Lung microvascular endothelial cell (primary cell): ENCODE measurements around the gene C12orf50. TPM values are rescaled to one million over a fixed set of nuclear protein-coding genes. Genes with fewer than 3 reads are reported as not detected.
A peak's percentile ranks its signal among the peaks of the same experiment; 100 is the strongest.
"Not testable (repeated sequence)": the region's sequence is repeated elsewhere in the genome, so short reads cannot be mapped to it uniquely, and the experiment has no call there.

Source experiments
- DNase-seq, 2 donors: peaks; one replicate each; pipeline versions ENCODE4 v3.0.0 to v3.0.0-alpha.2; 2010; ENCODE audit warnings: low read depth in 2 of 2
- total RNA-seq: library from RNA; depleted of rRNA; stranded (reverse); fragments of >200 nt; gene quantifications from 2 replicates; pipeline ENCODE4 v1.2.1, GENCODE V29; 2014

The C12orf50 gene
- total RNA-seq, 1 donor from 2014 or later, result not detected

DNA sequence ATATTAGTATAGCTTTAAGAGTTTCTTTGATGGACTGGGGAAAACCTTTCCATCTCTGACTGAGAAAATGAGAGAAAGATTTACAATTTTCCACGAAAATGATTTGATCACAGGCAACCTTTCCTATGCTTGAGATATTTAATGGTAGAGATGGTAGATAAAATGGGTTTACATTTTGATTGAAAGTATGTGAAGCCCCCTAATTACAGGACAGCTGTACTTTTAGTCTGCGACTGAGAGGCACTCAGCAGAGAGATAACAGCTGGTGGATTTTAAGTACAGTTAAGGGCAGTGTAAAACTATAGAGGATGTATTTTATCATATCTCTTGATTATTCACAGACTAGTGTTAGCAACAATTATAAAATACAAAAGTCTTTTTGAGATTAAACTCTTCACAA lies 40.7 kb downstream of the C12orf50 start:
- no peak for DNase-seq

DNA sequence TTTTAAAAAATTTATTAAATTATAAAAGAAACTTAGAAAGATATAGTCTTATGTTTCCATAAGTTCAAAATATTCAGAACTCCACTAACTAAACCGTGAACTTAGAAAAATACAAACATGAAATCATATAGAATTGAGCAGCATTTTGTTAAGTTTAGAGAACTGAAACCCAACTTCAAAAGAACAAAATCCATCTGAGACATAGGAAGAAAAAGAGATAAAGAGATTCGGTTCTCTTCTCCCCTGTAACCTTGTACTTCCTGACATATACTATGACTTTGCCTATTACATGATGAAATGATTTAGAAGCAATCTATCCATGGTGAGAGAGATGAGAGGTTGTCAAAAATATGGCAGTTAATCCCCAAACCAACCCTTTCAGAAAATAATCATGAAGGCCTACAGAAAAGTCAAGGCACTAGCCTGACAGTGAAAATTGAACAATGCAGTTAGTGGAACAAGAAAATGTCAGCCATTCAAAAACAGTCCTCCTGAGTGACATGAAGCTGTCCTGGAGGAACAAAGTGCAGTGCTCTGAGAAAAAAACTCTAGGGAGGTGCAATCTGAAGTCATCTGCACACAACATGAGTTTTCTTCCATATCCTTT lies 44.0 kb downstream of the C12orf50 start:
- DNase-seq, result no peak

DNA sequence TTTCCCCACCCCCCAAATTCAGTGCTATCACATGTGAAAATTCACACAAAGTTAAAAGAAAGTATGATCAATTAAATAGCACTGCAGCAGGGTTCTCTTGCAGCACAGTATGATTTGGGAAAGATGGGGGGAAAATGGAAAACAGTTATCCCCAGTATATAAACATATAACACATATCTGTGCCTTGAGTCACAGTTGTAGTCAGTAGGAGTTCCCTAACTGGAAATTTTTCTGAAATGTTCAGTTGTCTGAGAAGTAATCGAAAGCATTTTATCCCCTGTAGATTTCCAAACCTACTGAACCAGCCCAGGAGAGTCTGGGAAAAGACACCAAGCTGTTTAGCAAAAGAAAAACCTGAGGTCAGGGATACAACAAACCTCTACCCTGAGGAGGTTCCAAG lies 47.0 kb downstream of the C12orf50 start:
- no peak for DNase-seq

DNA sequence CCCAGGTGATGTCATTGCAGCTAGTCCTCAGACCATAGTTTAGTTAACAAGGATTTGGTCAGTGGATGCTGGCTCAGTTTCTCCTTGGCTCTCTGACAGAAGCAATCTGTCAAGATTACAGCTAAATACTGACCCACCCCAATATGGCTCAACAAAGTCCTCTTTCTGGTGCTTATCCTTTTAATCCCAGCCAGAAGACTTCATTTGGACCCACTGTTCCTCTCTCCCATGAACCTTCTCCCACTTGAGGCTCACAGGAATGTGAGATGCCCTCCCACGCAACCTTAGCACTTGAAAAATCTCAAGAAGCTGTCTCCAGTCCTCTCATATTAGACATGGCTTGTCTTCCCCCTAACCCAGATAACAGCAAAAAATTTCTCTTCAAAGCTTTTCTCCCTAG lies 47.7 kb downstream of the C12orf50 start:
- DNase-seq, result no peak

DNA sequence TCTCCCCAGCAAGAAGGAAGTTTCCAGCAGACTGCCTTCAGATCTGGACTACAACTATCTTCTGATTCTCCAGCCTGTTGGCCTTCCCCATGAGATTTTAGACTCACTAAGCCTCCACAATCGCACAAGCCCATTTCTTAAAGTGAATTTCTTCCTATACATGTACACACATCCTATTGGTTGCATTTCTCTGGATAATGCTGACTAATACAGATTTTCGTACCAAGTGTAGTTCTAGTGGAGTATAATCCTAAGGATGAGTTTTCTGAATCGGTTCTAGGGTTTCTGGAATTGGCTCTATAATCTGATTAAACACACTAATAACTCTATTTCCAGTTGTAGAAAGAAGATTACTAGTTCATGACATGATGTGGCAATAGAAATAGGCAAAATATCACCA lies 53.3 kb downstream of the C12orf50 start:
- no peak for DNase-seq

DNA sequence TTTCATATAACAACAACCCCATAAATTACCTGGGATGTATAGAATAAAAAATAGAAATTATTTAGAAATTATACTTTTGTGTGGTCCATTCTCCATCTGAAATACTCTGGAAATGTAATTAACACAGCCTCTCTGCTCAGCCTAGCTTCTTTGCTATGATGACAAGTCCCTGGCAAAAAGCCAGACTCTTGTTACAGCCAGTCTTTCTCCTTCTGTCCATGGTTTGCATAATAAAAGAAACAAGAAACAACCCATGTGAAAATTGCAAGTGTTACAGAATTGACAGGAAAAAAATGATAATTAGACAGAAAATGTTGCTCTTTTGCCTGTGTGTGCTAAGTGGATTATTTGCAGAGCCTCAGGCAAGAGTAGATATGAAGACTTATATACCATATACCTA lies 61.3 kb downstream of the C12orf50 start:
- no peak for DNase-seq

DNA sequence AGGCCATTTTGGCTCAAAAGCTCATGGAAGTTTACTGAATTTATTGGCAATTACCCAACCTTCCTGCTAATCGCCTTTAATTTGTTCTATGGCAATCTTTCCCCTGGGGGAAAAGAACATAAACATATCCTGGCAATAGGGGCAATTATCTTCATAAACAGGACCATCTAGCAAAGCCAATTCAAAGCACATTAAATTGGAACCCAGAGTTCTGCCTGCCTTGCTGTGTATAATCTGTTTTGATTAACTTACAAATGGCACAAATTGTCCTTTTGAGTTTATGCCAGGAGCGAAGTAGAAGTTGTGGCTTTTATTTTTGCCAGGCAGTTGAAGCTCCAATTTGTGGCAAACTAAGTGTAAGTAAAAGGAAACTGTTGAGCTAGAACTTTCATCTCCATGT lies 68.6 kb downstream of the C12orf50 start:
- no peak for DNase-seq

DNA sequence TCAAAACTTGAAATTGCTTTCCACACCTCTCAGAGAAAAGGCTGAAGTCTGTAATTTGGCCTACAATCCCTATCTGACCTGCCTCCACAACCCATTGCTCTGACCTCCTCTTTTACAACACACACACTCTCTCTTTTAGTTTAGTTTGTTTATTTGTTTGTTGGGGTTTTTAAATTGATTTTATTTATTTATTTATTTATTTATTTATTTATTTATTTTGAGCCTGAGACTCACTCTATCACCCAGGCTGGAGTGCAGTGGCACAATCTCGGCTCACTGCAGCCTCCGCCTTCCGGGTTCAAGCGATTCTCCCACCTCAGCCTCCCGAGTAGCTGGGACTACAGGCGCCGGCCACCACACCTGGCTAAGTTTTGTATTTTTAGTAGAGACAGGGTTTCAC lies 75.2 kb downstream of the C12orf50 start:
- not testable (repeated sequence) for DNase-seq

DNA sequence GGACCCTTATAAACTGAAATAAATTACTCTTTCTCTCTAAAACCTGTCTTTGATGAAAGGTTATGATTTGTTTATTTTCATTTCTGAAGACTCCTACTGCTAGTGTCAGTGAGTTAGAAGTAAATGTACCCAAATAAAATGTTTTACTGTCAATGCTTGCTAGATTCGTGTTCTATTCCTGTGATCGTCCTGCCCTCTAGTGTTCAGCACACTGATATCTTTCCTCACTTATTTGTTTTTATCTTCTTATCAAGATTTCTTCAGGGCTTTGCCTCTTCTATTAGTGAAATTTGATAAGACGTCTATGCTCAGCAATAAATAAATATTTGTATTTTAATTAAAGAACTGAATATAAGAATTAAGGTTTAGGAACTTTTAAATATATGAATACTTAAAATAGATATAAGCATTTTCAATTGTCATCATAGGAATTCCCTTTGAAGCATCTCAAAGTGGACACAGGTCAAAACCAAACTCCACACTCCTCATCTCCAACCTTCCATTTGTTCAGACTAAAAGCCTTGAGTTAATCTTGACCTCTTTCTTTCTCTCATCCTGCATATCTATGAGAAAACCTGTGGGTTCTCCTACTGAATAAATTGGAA lies 75.8 kb downstream of the C12orf50 start:
- peak; percentile 40 to 44 for DNase-seq

DNA sequence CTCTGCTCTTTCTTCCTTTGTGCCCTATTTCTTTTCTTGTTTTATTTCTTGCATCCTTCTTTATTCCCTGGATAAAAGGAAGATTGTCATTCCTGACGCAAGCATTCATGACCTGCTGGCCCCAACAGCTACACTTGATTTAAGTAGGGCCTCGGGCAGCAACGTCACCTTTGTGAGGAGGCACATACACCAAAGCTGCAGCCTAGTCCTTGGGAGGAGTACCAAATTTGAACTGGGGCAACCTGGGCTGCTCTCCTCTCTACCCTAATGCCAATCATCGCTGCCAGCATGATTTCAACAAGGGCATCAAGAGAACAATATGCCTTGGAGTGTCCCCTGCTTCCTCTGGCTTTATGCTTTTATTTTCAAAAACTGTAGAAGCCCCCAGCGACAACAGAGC lies 76.4 kb downstream of the C12orf50 start:
- no peak for DNase-seq

DNA sequence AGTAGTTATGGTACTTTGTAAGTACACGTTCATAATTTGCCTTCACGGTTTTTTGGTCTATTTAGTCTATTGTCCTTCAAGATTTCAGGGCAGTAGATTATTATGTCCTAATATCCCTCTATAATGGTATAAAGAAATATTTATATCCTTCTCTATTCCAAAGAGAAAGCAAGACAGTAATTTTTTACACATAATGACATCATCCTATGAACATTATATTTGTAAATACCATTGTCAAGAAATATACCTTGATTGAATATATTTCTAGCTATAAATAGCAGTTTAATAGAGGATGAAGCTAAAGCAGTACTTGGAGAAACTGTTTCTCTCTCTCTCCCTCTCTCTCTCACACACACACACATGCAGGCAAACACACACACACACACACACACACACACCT lies 77.0 kb downstream of the C12orf50 start:
- DNase-seq, result no peak

DNA sequence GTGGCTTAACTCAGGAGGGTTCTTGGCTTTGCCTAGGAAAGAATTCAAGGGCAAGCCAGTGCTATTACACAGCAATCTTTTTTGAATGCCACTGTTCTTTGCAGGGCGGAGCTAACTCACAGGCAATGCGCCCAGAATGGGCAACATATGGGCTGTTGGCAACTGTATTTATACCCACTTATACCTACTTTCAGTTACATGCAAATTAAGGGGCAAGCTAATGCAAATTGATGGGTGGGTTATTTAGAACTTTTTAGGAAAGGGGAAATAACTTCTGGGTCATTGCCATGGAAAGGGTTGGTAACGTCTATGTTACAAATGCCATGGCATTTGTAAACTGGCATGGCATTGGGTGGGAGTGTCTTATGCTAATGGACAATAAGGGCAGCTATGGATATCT lies 85.4 kb downstream of the C12orf50 start:
- no peak for DNase-seq

DNA sequence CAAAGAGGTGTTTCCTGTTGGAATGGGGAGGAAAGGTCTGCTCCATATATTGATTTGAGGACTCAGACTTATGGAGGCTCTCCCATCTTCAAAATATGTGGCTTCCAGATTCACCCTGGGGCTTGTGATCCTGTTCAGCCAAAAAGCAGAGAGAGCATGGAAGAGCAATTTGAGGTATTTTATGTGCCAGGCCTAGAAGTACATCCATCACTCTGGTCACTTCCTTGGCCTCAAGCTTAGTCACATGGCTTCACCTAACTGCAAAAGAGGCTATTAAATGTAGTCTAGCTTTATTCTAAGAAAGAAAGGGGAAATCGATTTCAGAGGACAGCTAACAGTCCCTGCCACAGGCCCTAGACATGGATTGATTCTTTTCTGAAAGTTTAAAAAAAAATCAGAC lies 86.2 kb downstream of the C12orf50 start:
- DNase-seq, result no peak

DNA sequence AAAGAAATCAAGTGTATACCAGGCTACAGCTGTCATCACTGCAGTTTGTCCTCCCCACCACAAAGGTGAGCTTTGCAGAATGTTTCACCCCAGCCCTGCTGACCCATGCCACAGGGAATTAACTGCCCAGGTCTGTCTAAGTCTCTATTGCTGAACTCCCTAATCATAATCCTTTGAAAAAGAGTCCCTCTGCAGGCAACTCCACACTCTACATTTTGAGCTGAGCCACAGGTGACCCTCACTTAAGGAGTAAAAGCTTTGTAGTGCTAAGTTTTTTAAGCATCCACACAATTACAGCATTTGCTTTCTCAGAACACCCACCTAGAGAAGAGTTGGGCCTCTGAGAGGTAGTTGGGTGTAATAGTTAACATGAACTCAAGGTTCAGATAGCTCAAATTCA lies 90.0 kb downstream of the C12orf50 start:
- DNase-seq, result no peak

DNA sequence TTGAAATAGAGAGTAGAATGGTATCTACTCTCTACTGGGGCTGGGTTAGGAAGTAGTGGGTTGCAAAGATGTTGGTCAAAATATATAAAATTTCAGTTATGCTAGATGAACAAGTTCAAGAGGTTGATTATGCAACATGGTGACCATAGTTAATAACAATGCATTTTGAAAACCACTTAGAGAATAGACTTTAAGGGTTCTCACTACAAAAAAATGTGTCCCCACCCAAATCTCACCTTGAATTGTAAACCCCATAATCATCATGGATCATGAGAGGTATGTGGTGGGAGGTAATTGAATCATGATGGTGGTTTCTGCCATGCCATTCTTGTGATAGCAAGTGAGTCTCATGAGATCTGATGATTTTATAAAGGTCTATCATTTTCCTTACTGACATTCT lies 94.0 kb downstream of the C12orf50 start:
- no peak for DNase-seq

DNA sequence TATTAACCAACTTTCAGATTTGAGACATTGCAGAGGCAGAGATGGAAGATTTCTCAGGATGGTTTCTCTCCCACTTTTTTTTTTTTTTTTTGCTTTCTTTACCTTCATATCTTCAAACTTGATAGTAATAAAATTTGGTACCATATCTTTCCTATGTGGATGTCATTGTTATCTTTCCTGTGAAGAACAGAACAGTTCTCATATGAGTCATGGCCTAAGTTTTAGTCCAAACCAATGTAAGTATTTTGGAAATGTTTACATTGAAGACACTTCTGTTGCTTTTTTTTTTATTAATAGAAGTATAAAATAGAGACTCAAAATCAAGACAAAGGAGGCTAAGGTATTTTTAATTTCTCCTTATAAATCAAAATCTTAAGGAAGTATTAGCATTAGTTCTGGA lies 95.2 kb downstream of the C12orf50 start:
- DNase-seq, result no peak

DNA sequence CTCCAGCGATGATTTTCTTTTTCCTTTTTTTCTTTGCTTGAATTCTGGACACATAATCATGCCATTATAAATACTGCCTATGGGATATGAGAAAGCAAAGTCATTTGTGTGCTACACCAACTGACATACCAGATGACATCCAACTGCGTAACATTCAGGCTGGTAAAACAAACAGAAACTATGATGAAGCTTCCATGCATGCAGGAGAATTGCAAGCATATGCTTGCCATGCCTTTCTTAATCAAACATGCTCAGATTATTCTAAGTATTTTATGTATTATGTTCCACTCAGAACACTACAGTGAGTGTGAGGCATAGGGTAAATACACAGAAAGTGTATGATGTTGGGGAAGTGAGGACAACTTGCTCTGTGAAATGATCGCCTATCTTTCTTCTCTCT lies 97.4 kb downstream of the C12orf50 start:
- DNase-seq, result no peak

DNA sequence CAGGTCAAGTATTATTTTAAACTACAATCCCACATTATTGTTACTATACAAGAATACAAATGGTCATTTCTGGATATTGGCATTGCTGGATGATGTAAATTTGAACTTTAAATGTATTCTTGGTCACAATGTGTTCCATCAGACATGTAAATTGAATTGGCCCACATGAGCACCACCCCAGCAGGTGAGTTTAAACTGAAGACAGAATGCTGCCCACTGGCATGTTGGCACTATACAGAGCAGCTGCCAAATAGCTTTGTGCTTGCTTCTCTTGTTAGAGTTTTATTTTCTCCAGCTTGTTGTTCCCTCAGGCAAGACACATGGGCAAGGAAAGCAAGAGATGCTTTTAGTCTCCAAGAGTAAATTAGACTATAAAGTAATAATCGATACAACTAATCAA lies 98.6 kb downstream of the C12orf50 start:
- DNase-seq, result no peak

Other genes with a start within 250 kb of the C12orf50 start
- 3.1 and 3.8 TPM in 2 replicates for gene CEP290, start 112.7 kb upstream of the C12orf50 start, total RNA-seq
- 13.9 and 15.5 TPM in 2 replicates for gene TMTC3, start 112.9 kb upstream of the C12orf50 start, total RNA-seq